ENCODE data around the gene EPB41L2.

DNA sequence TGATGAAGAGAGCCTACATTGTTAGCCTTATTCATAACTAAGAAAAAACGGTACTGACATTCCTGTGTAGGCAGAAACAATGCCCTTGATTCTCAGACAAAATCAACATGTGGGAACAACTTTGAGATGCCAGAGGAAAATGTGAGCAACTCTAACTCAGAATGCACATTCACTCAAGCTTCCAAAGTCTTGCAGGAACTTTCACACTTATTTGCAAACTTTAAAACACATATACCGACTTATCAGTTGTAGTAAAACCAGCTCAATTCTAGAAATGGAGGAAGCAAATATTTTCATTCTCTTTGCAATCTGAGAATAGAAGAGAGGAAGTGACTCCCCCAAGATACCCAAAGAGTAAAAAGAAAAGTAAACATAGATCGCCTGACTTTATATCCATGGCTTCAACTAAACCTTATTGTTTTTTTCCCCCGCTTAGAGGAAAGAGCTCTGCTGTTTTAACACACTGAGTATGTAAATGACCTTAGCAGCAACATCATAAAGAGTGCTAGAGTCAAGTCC lies 117.6 kb downstream of the EPB41L2 start:
- TF ChIP-seq, protein P1, sequence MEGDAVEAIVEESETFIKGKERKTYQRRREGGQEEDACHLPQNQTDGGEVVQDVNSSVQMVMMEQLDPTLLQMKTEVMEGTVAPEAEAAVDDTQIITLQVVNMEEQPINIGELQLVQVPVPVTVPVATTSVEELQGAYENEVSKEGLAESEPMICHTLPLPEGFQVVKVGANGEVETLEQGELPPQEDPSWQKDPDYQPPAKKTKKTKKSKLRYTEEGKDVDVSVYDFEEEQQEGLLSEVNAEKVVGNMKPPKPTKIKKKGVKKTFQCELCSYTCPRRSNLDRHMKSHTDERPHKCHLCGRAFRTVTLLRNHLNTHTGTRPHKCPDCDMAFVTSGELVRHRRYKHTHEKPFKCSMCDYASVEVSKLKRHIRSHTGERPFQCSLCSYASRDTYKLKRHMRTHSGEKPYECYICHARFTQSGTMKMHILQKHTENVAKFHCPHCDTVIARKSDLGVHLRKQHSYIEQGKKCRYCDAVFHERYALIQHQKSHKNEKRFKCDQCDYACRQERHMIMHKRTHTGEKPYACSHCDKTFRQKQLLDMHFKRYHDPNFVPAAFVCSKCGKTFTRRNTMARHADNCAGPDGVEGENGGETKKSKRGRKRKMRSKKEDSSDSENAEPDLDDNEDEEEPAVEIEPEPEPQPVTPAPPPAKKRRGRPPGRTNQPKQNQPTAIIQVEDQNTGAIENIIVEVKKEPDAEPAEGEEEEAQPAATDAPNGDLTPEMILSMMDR (IDR thresholded peaks at IDR 0.05), result no peak
- TF ChIP-seq POLR2A (IDR thresholded peaks at IDR 0.05) (no peak), POLR2AphosphoS5 (IDR thresholded peaks at IDR 0.05) (no peak)

Data from upper lobe of left lung (tissue), 4 donors.